Testis (tissue), 3 donors: Measurements from ENCODE around the gene IL17RE. TPM values are rescaled to one million over a fixed set of nuclear protein-coding genes. Genes with fewer than 3 reads are reported as not detected.
"Not testable (repeated sequence)": the region's sequence is repeated elsewhere in the genome, so short reads cannot be mapped to it uniquely, and the experiment has no call there.

ENCODE experiments used
- DNase-seq: peaks from one replicate; pipeline ENCODE4 v3.0.0-alpha.2; 2019
- H3K27ac ChIP-seq, 2 donors: fragments of 200-600 bp; sonication (generic); one replicate each; pipeline ENCODE4 v1.5.1; 2019
- H3K27me3 ChIP-seq: fragments of 200-600 bp; sonication (generic); one replicate; pipeline ENCODE4 v1.5.1; 2019
- H3K36me3 ChIP-seq: fragments of 200-600 bp; sonication (generic); one replicate; pipeline ENCODE4 v1.5.1; 2017; ENCODE audit warnings: low read depth; ENCODE audit errors: missing control alignments
- H3K4me1 ChIP-seq: fragments of 200-600 bp; sonication (generic); one replicate; pipeline ENCODE4 v1.5.1; 2019
- H3K4me3 ChIP-seq, 2 donors: fragments of 200-600 bp; sonication (generic); one replicate each; pipeline ENCODE4 v1.5.1; 2017 to 2019
- H3K9me3 ChIP-seq: fragments of 200-600 bp; sonication (generic); one replicate; pipeline ENCODE4 v1.5.1; 2017
- POLR2A ChIP-seq: fragments of 450-650 bp; IDR thresholded peaks from one replicate; pipeline ENCODE4 v1.6.1; 2017; ENCODE audit warnings: antibody characterized with exemption, mild to moderate bottlenecking, moderate library complexity
- whole genome bisulfite sequencing, 2 donors: methylation state at CpG; one replicate each; pipeline ENCODE4 v1.1.5; 2018; 5-methylcytosine and 5-hydroxymethylcytosine counted together
- intact Hi-C: fragments of 100-400 bp; cut with DNase I; formaldehyde crosslinking; loops from one replicate; pipeline ENCODE4 v1.15.1; 2023; ENCODE audit warnings: low total_unique reads
- polyA plus RNA-seq: library from polyadenylated mRNA; stranded (reverse); fragments of 350-450 nt; fragmentation: Illumina TruSeq; extraction: RNeasy Lipid Tissue Mini Kit (QIAGEN cat#74804); gene quantifications from one replicate; pipeline ENCODE4 v1.2.3, GENCODE V29; 2014; ENCODE audit warnings: low read depth, low replicate concordance; ENCODE audit not compliant: insufficient read depth
- total RNA-seq, 2 donors: library from RNA; depleted of rRNA; stranded (reverse); fragments of >200 nt; gene quantifications; one replicate each; pipeline ENCODE4 v1.2.3, GENCODE V29; 2016
- TF ChIP-seq, protein P1 (sequence below), 3 experiments: fragments of 450-650 bp in 2 of 3; fragments of 200-600 bp in 1 of 3; sonication (generic) in 1 of 3; IDR thresholded peaks; one replicate each; pipeline ENCODE4 v1.5.1; 2016 to 2019; ENCODE audit warnings: antibody characterized with exemption in 3 of 3, mild to moderate bottlenecking in 2 of 3, moderate library complexity in 1 of 3

IL17RE gene
- total and polyA plus RNA-seq, 3 donors from 2014 or later, result 0.43 to 1.8 (median 0.79) TPM

GRCh38 chr3:9861626-9862130, 41.0 kb upstream of the IL17RE start:
- Histone ChIP-seq H3K4me3 (no peak overlapping the region), H3K9me3 (no peaks in the 10 kb centered on the region), H3K4me1 (peaks cover 22% of the 10 kb centered on the region), H3K27ac (no peak overlapping the region), H3K27me3 (no peaks in the 10 kb centered on the region), H3K36me3 (no peaks in the 10 kb centered on the region)
- intact Hi-C loops, result no loop called here
- no peak for TF ChIP-seq POLR2A
- TF ChIP-seq, protein P1, sequence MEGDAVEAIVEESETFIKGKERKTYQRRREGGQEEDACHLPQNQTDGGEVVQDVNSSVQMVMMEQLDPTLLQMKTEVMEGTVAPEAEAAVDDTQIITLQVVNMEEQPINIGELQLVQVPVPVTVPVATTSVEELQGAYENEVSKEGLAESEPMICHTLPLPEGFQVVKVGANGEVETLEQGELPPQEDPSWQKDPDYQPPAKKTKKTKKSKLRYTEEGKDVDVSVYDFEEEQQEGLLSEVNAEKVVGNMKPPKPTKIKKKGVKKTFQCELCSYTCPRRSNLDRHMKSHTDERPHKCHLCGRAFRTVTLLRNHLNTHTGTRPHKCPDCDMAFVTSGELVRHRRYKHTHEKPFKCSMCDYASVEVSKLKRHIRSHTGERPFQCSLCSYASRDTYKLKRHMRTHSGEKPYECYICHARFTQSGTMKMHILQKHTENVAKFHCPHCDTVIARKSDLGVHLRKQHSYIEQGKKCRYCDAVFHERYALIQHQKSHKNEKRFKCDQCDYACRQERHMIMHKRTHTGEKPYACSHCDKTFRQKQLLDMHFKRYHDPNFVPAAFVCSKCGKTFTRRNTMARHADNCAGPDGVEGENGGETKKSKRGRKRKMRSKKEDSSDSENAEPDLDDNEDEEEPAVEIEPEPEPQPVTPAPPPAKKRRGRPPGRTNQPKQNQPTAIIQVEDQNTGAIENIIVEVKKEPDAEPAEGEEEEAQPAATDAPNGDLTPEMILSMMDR (IDR thresholded peaks at IDR 0.05), result no peak
- DNase-seq, result no peak
- 87 to 91% methylated on average over 5 of the region's 5 CpGs for WGBS, 2 donors

DNA sequence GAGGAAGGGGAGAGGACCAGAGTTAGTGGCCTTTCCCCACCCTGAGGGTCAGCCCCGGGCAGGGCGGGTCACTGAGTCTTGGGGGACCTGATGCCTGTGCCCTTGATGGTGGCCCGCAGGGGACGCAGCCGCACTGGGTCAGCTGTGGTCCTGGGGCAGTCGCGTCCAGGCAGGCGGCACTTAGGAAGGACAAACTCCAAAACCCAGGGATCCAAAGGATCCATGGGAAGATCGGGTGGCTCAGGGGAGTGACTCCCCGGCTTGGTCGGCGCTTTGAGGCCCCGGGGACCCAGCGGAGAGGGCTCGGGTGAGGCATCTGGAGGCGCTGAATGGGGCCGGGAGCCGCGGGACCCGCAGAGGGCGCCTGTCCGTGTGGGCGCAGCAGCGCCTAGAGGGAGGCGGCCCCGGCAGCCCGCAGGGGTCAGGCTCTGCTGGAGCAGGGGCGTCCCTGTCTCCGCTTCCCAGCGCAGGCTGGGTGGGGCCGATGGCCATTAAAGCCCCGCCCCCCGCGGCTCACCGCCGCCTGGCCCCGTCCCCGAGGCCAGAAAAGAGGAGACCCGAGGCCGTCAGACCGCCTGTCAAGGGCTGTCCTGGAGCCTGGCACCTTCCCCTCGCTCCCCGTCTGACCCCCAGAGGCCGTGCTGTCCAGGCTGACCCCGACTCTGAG, 40.1 kb upstream of the IL17RE start:
- no peaks in the 10 kb centered on the region for H3K27me3 ChIP-seq
- H3K4me1 ChIP-seq, result peaks cover 22% of the 10 kb centered on the region
- no peaks in the 10 kb centered on the region for H3K36me3 ChIP-seq
- 33 to 48% methylated on average over 8 to 38 of the region's 45 CpGs for WGBS, 2 donors
- no peaks in the 10 kb centered on the region for H3K9me3 ChIP-seq
- TF ChIP-seq POLR2A, result no peak
- TF ChIP-seq, protein P1 (IDR thresholded peaks at IDR 0.05), result peak in 1 of 3 experiments; percentile 23
- no peak overlapping the region for H3K27ac ChIP-seq
- H3K4me3 ChIP-seq, result peak overlapping the region; percentile 19 to 39
- intact Hi-C loops, result no loop called here
- DNase-seq, result peak; percentile 49

- Histone ChIP-seq H3K27ac (no peak overlapping the region), H3K4me1 (peaks cover 22% of the 10 kb centered on the region), H3K4me3 (peak overlapping the region; percentile 19 to 39), H3K27me3 (no peaks in the 10 kb centered on the region), H3K9me3 (no peaks in the 10 kb centered on the region), H3K36me3 (no peaks in the 10 kb centered on the region)
- DNase-seq, result no peak
- WGBS, 2 donors, result 56 to 64% methylated on average over 8 to 19 of the region's 22 CpGs
- intact Hi-C loops, result no loop called here
- TF ChIP-seq, protein P1 (IDR thresholded peaks at IDR 0.05), result no peak
- no peak for TF ChIP-seq POLR2A
These were observed 39.4 kb upstream of the IL17RE start for GRCh38 chr3:9863058-9863772.

DNA sequence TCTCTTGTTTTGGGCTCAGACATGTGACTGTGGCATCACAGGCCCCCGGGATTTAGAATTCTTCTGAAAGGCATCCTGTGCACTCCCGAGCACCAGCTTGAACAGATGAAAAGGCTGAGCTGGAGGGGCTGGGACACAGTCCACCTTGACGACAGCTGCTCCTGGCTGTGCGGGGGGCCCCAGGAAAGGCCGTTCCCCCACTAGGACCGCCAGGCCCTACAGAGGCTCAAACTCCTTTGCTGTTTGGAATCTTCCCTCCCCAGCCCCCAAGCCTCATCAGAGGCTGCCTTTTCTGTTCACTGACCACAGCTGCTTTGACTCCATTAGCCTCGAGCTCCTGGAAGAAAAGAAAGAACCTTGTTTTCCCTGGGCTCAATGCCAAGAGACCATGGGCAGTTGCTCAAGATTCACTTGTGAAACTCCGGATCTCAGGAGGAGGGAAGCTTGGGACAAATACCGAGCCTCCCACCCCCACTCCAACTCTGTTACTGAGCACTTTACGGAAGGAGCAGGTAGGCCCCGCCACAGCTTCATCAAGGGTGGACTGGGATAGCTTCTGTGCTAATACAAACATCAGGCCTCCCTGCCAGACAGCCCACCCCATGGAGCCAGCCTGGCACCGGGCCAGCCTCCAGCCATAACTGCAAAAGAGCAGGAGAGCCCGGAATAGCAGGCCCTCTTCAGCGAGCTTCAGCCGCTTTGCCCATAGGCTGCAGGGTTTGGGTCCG, 38.3 kb upstream of the IL17RE start:
- Histone ChIP-seq H3K4me3 (no peak overlapping the region), H3K4me1 (peaks cover 22% of the 10 kb centered on the region), H3K36me3 (no peaks in the 10 kb centered on the region), H3K27me3 (no peaks in the 10 kb centered on the region), H3K27ac (peak overlapping the region in 1 of 2 donors; percentile 56), H3K9me3 (no peaks in the 10 kb centered on the region)
- TF ChIP-seq, protein P1 (IDR thresholded peaks at IDR 0.05), result no peak
- no peak for TF ChIP-seq POLR2A
- peak; percentile 79 for DNase-seq
- 54 to 61% methylated on average over 13 to 16 of the region's 16 CpGs for whole genome bisulfite sequencing, 2 donors
- intact Hi-C loops, result no loop called here

GRCh38 chr3:9865125-9865637, 37.5 kb upstream of the IL17RE start:
- 80 to 81% methylated on average over 10 of the region's 10 CpGs for WGBS, 2 donors
- peak overlapping the region in 1 of 2 donors; percentile 56 for H3K27ac ChIP-seq
- H3K9me3 ChIP-seq, intact Hi-C loops, H3K4me3 ChIP-seq, DNase-seq, H3K27me3 ChIP-seq, H3K36me3 ChIP-seq: not testable (repeated sequence)
- H3K4me1 ChIP-seq, result peaks cover 22% of the 10 kb centered on the region
